ENCODE data around the gene MRPL12.

MRPL12 gene

DNA sequence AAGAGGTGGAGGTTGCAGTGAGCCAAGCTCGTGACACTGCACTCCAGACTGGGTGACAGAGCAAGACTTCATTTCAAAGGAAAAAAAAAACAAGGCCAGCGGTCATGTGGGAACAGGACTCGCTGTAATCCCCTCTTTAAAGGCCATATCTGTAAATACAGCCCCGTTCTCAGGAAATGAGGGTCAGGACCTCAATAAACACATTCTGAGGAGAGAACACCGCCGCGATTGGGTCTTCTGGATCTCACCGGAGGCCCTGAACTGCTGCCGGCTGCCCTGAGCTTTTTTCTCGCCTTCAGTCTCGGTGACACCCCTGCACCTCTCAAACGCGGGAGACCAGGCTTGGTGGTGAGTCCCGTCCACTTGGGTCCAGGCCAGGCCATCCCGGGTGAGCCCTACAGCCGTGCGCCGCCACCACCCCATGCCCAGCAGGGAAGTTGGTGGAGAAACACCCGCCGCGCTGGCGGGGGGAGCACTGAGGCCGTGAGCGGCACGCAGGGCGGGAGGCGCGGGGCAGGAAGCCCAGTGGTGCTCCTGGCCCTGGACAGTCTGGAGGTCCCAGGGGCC lies 37.3 kb downstream of the MRPL12 start:
- no peak for DNase-seq (ENCODE audit: low spot score)

DNA sequence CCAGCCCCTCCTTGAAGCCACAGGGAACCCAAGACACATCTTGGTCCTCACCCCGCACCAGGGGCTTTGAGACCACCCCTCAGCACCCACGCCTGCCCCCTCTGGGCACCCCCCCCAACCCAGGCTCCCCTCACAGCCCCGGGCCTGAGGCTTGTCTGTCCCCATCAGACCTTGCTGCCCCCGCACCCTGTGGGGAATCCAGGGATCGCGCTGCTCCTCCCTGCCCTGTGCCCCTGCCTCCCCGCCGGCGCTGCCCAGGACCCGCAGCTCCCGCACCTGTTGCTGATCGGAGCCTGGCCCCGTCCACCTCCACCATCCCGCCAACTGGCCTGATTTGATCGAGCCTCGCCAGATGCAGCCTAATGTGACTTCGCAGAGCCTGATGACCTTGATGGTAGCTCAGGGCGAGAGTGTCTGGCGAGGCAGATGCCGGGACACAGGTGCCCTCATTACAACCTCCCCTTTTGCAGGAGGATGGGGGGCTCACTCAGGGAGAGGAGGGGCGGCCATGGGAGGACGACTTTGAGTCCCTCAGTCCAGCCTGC lies 38.0 kb downstream of the MRPL12 start:
- no peak for DNase-seq (ENCODE audit: low spot score)

DNA sequence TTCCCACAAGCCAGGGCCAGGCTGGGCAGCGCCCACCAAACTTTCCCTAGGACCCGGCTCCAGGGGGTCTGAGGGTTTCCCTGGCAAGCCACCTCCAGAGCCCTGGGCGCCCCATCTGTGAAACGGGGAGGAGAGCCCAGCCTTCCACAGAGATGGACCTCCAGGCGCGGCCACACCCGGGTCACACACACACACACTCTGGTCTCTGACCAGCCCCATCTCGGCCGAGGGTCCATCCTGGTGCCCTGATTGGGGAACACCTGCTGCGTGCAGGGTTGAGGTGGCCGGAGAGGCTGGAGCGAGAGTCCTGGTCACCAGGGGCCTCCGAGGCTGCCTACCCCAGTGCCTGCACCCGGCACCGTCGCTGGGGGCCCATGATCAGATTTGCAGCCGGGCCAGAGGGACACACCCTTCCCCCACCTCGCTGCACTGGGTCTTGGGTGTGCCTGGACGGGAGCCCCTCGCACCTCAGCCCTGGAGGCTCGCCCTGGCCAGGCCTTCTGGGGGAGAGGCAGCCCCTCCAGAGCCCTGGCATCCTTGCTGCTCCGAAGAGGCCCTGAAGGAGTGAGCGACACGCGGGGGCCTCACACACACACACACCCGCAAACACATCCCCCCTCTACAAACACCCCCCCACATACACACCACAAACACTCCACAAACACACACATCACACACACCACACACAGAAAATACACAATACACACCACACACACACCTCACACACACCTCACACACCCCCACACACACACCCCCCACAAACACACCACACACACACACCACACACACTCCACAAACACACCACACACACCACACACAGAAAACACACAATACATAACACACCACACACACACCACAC lies 38.7 kb downstream of the MRPL12 start:
- no peak for DNase-seq (ENCODE audit: low spot score)
